Kidney epithelial cell (primary cell): Measurements from ENCODE around the gene PGS1. TPM values are rescaled to one million over a fixed set of nuclear protein-coding genes. Genes with fewer than 3 reads are reported as not detected.

ENCODE experiments used
- DNase-seq: peaks from one replicate; pipeline ENCODE4 v3.0.0-alpha.2; 2010; ENCODE audit warnings: low read depth
- H3K27me3 ChIP-seq: 2 replicates; pipeline ENCODE4 v1.6.0; 2011; ENCODE audit warnings: low read length; ENCODE audit not compliant: control insufficient read depth, insufficient read depth
- H3K36me3 ChIP-seq: 2 replicates; pipeline ENCODE4 v1.5.1; 2011; ENCODE audit warnings: low read length; ENCODE audit not compliant: control insufficient read depth, insufficient read depth
- H3K4me3 ChIP-seq: 2 replicates; pipeline ENCODE4 v1.5.1; 2011; ENCODE audit warnings: low read depth, mild to moderate bottlenecking, control low read depth, low read length
- total RNA-seq: library from RNA; depleted of rRNA; stranded (reverse); fragments of >200 nt; gene quantifications from 2 replicates; pipeline ENCODE4 v1.2.3, GENCODE V29; 2015
- TF ChIP-seq, protein P1 (sequence below): IDR thresholded peaks from 2 replicates; pipeline ENCODE4 v1.5.1; 2011; ENCODE audit warnings: mild to moderate bottlenecking, moderate library complexity, low read length, control low read depth, inconsistent platforms; ENCODE audit not compliant: insufficient read depth, poor library complexity, severe bottlenecking

PGS1 gene
- total RNA-seq, 1 donor from 2014 or later: 34.5 TPM

DNA sequence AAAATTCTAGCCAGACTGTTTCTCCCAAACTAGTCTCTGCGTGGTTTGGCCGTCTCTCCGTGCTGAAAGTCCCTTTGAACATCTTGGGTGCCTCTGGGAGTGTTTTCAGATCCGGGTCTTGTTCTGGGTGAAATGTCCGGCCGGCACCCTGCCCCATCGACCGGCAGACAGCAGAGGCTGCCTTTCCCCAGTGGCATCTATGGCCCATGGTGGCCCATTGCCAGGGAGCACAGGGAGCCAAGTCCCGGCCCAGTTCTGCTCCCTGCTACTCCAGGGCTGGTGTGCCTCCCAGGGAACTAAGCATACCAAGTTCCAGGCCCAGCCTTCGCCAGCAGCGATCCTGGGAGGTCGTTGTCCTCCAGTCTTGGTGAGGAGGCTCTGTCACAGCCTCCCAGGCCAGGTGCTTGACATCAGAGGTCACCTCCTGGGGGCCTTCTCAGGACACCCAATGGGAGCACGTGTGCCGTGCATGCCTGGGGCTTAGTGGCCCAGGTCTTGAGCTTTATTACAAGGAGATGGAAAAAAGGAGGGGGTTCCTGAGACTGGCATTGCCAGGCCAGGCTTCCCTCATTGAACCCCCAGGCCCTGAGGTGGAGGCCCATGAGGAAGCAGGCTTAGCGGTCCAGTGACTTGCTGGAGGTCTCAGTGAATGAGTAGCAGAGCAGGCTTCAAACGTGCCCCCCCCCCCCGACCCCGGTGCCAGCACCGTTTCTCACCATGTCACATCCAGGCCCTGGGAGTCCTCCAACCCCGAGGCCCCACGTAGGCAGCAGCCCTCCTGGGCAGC is 54.0 kb downstream of the PGS1 start:
- no peak overlapping the region for H3K4me3 ChIP-seq
- peaks cover 4% of the 10 kb centered on the region for H3K27me3 ChIP-seq
- TF ChIP-seq, protein P1, sequence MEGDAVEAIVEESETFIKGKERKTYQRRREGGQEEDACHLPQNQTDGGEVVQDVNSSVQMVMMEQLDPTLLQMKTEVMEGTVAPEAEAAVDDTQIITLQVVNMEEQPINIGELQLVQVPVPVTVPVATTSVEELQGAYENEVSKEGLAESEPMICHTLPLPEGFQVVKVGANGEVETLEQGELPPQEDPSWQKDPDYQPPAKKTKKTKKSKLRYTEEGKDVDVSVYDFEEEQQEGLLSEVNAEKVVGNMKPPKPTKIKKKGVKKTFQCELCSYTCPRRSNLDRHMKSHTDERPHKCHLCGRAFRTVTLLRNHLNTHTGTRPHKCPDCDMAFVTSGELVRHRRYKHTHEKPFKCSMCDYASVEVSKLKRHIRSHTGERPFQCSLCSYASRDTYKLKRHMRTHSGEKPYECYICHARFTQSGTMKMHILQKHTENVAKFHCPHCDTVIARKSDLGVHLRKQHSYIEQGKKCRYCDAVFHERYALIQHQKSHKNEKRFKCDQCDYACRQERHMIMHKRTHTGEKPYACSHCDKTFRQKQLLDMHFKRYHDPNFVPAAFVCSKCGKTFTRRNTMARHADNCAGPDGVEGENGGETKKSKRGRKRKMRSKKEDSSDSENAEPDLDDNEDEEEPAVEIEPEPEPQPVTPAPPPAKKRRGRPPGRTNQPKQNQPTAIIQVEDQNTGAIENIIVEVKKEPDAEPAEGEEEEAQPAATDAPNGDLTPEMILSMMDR: no peak
- no peaks in the 10 kb centered on the region for H3K36me3 ChIP-seq
- no peak for DNase-seq

DNA sequence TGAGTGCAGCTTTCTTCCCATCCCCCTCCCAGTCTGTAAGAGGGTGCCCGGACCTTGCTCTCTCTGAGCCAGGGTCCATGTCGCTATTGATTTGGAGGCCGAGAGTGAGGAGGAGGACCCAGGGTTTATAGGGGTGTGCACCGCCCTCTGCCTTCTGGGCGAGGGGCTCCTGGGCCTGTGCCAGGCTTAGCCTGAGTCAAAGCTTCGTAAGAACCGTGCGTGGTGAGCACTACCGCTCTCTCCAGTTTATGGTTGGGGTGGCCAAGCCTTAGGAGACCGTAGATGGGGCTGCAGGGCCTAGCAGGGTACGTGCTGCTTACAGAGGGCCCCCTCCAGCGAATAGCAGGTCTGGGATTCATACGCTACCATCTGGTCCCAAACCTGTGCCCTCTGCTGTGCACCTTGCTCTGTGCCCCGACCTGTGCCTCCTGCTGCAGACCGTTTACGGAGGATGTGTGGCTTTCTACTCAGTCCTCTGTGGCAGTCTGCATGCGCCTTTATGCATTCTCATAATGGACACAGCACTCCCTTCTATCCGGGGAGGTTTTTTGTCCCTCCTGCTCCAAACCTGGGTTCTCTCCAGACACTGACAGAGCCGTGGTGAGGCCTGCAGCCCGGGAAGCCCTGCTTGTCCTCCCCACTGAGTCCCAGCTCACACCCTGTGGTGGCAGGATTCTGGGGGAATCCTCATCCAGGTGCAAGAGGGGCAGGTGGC is 54.7 kb downstream of the PGS1 start:
- TF ChIP-seq, protein P1: no peak
- DNase-seq: no peak
- peaks cover 9% of the 10 kb centered on the region for H3K27me3 ChIP-seq
- H3K4me3 ChIP-seq: no peak overlapping the region
- H3K36me3 ChIP-seq: no peaks in the 10 kb centered on the region

DNA sequence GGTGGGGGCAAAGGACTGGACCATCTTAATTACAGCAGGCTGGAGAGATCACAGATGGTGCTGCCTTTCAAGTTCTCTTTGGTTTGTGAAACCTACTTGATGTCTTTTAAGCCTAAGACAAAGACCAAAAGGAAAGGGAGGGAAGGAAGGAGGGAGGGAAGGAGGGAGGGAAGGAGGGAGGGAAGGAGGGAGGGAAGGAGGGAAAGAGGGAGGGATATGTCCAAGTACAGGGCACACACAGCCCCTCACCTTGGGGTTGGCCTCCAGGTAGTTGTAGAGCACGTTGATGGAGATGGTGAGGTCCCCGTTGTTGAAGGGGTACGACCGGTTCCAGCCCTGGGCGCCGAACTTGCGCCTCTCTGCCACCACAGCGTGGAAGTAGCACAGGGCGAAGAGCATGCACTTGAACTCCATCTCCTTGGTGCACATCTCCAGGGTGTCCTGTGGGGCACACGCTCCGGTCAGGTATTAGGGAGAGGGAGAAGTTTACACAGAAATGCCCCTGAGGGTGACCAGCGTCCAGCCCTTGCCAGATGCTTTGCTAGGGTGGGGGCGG is 55.4 kb downstream of the PGS1 start:
- no peak for DNase-seq
- Histone ChIP-seq H3K4me3 (no peak overlapping the region), H3K27me3 (peaks cover 9% of the 10 kb centered on the region), H3K36me3 (no peaks in the 10 kb centered on the region)
- TF ChIP-seq, protein P1: no peak

DNA sequence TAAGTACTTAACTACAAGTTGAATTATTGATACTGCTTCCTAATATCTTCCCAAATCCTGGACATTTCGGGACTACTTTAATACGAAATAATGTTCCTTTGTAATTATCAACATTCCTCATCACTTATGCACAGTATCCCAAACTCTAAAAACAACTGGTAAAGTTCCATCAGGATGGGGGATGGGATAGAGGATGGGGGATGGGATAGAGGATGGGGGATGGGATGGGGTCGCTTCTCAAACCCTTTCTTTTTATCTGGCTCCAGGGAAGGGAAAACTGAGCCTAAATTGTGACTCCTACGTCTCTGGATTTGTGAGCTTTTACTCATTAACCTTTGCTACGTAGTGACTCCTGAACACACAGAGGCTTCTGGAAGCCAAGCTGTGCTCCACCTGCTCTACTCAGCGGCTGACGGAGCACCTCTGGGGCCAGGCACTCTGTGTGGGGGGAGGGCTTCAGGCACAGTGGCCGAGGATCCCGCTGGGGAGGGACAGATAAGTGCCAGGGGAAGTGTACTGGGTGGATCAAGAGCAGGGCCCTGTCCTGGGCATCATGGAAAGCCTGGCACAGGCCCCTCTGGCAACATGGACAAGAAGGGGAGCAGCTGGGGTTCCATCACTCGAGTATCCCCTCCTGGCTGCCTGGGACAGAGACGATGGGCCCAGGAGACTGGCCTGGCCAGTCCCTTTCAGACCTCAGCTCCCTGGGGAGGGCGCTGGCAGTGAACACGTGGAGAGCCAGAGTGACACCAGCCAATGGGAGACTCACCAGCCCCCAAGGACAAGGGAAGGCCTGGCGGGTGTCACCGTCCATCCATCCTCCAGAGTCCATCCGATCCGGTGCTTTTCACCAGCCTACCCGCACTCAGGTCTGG is 56.2 kb downstream of the PGS1 start:
- Histone ChIP-seq H3K4me3 (no peak overlapping the region), H3K27me3 (peaks cover 9% of the 10 kb centered on the region), H3K36me3 (no peaks in the 10 kb centered on the region)
- TF ChIP-seq, protein P1: no peak
- DNase-seq: no peak

DNA sequence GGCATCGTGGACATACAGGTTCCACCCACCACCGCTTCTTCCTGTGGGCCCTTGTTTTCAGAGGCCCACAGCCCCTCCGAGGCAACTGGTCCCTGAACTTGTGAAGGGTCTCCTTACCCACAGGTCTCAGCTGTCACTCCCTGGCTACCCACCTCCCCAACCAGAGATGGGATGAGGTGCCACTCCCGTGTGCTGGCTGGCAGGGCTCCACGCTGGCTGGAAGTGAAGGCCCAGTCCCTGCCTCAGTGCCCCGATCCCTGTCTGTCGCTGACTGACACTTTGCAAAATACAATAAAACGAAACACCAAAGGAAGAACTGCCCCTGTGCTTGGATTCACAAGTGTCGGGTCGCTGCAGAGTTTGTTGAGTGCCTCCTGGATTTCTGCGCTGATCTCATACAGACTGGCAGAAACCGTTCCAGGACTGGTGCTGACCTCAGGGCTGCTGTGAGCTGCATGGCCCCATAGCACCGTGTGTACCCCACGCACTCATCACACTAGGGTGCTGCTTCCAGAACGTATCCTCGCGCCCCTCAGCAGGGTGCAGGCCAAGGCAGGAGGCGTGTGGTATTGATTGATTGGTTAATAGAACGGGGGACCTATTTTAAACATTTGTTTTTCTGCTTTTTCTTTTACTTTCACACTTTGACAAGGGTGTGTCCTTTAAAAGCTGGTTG is 57.0 kb downstream of the PGS1 start:
- peaks cover 9% of the 10 kb centered on the region for H3K27me3 ChIP-seq
- DNase-seq: no peak
- no peaks in the 10 kb centered on the region for H3K36me3 ChIP-seq
- no peak overlapping the region for H3K4me3 ChIP-seq
- TF ChIP-seq, protein P1: no peak
